ENCODE data around the gene SOX8.

DNA sequence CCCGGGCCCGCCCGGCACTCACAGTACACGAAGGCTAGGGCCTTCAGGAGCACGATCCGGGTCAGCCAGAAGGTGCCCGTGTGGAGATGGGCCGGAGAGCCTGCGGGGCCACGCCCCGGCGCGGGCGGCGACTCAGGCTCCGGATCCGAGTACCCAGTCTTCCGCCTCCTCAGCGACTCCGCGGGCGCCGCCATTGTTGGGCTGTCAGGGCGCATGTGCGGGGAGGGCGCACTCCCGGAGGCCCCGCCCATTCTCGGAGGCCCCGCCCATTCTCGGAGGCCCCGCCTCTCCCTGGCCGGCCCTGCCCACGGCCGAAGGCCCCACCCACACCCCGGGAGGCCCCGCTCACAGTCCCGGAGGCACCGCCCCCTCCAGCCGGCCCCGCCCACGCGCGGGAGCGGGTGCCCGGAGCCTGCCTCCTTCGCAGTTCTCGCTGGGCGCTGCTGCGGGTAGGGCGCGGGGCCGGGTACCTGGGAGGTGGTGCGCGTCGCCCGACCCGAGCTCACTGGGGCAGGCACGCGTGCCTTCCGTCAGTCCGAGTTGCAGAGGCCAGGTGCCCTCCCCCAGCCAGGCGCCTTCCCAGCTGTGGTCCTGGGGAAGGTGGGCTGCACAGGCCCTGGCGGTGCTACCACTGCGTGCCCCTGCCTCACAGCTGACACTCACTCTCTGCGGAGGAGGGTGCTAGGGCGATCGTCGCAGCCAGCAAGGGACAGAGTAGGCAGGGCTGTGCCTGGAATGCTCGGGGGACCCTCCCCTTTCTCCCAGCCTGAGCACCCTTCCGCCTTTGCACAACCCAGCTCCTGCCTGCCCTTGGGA lies 10.6 kb upstream of the SOX8 start, which contains the start of gene LMF1:
- TF ChIP-seq, protein P1, sequence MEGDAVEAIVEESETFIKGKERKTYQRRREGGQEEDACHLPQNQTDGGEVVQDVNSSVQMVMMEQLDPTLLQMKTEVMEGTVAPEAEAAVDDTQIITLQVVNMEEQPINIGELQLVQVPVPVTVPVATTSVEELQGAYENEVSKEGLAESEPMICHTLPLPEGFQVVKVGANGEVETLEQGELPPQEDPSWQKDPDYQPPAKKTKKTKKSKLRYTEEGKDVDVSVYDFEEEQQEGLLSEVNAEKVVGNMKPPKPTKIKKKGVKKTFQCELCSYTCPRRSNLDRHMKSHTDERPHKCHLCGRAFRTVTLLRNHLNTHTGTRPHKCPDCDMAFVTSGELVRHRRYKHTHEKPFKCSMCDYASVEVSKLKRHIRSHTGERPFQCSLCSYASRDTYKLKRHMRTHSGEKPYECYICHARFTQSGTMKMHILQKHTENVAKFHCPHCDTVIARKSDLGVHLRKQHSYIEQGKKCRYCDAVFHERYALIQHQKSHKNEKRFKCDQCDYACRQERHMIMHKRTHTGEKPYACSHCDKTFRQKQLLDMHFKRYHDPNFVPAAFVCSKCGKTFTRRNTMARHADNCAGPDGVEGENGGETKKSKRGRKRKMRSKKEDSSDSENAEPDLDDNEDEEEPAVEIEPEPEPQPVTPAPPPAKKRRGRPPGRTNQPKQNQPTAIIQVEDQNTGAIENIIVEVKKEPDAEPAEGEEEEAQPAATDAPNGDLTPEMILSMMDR (IDR thresholded peaks at IDR 0.05; ENCODE audit: low read length): no peak
- TF ChIP-seq EZH2 (optimal IDR thresholded peaks at IDR 0.05; ENCODE audit: low read depth, low read length): no peak
